Neural cell (in vitro differentiated cells): Measurements from ENCODE around the gene SNX13. TPM values are rescaled to one million over a fixed set of nuclear protein-coding genes. Genes with fewer than 3 reads are reported as not detected.

Experiments
- H2AFZ ChIP-seq: fragments of 200-600, 300-800 bp; sonication (generic), shearing (Covaris generic); 2 replicates; pipeline ENCODE4 v1.6.0; 2014; ENCODE audit warnings: low read depth, mild to moderate bottlenecking, antibody characterized with exemption, low read length, moderate library complexity
- H3F3A ChIP-seq: fragments of 200-600 bp; shearing (Covaris generic); 2 replicates; pipeline ENCODE4 v1.6.1; 2016; ENCODE audit warnings: mild to moderate bottlenecking, moderate library complexity, mixed read lengths, antibody characterized with exemption, low read length; ENCODE audit not compliant: insufficient read depth, poor library complexity, severe bottlenecking
- H3K27ac ChIP-seq: fragments of 200-600, 300-800 bp; sonication (generic), shearing (Covaris generic); 2 replicates; pipeline ENCODE4 v1.5.1; 2014; ENCODE audit warnings: mild to moderate bottlenecking, low read length, moderate library complexity
- H3K27me3 ChIP-seq: fragments of 300-800, 200-600 bp; sonication (generic), shearing (Covaris generic); 2 replicates; pipeline ENCODE4 v1.6.0; 2014; ENCODE audit warnings: mild to moderate bottlenecking, low read depth, low read length, moderate library complexity; ENCODE audit not compliant: insufficient read depth
- H3K36me3 ChIP-seq: fragments of 300-800, 200-600 bp; sonication (generic), shearing (Covaris generic); 2 replicates; pipeline ENCODE4 v1.5.1; 2014; ENCODE audit warnings: mild to moderate bottlenecking, antibody characterized with exemption, low read length, moderate library complexity; ENCODE audit not compliant: insufficient read depth
- H3K4me2 ChIP-seq: fragments of 300-800, 200-600 bp; sonication (generic), shearing (Covaris generic); 2 replicates; pipeline ENCODE4 v1.6.0; 2014; ENCODE audit warnings: mild to moderate bottlenecking, low read length
- H3K4me3 ChIP-seq: fragments of 300-800, 200-600 bp; sonication (generic), shearing (Covaris generic); 2 replicates; pipeline ENCODE4 v1.5.1; 2014; ENCODE audit warnings: mild to moderate bottlenecking, low read length, moderate library complexity
- H3K79me2 ChIP-seq: fragments of 200-600 bp; shearing (Covaris generic); replicated peaks from 2 replicates; pipeline ENCODE4 v1.6.0; 2014; ENCODE audit warnings: mild to moderate bottlenecking, low read length, moderate library complexity; ENCODE audit not compliant: insufficient read depth
- H3K9ac ChIP-seq: fragments of 300-800, 200-600 bp; sonication (generic), shearing (Covaris generic); 2 replicates; pipeline ENCODE4 v1.6.1; 2016; ENCODE audit warnings: mild to moderate bottlenecking, low read length, mixed read lengths
- H3K9me2 ChIP-seq: fragments of 200-600 bp; shearing (Covaris generic); 2 replicates; pipeline ENCODE4 v1.6.1; 2016; ENCODE audit warnings: mild to moderate bottlenecking, low read length, mixed read lengths; ENCODE audit not compliant: insufficient read depth
- H3K9me3 ChIP-seq: fragments of 200-600, 300-800 bp; sonication (generic), shearing (Covaris generic); 2 replicates; pipeline ENCODE4 v1.6.1; 2016; ENCODE audit warnings: mild to moderate bottlenecking, mixed run types, low read length, moderate library complexity, mixed read lengths
- H4K20me1 ChIP-seq: fragments of 200-600 bp; shearing (Covaris generic); 2 replicates; pipeline ENCODE4 v1.6.1; 2016; ENCODE audit warnings: mild to moderate bottlenecking, mixed run types; ENCODE audit not compliant: insufficient read depth
- CTCF ChIP-seq: fragments of 450-650 bp; IDR thresholded peaks from 2 replicates; pipeline ENCODE4 v1.5.1; 2014; ENCODE audit warnings: antibody characterized with exemption, mild to moderate bottlenecking, moderate library complexity; ENCODE audit not compliant: poor library complexity, severe bottlenecking
- EP300 ChIP-seq: fragments of 450-650 bp; conservative IDR thresholded peaks from 2 replicates; pipeline ENCODE4 v1.6.1; 2014; ENCODE audit warnings: antibody characterized with exemption, mild to moderate bottlenecking, moderate library complexity; ENCODE audit not compliant: poor library complexity, severe bottlenecking
- EZH2 ChIP-seq: fragments of 200-600, 300-800 bp; shearing (Covaris generic), sonication (generic); IDR thresholded peaks from 2 replicates; pipeline ENCODE4 v1.6.1; 2014; ENCODE audit warnings: antibody characterized with exemption, low read length, borderline replicate concordance, mild to moderate bottlenecking; ENCODE audit not compliant: insufficient read depth, poor library complexity, severe bottlenecking
- MXI1 ChIP-seq: fragments of 450-650 bp; conservative IDR thresholded peaks from 2 replicates; pipeline ENCODE4 v1.6.1; 2014; ENCODE audit warnings: antibody characterized with exemption, mild to moderate bottlenecking; ENCODE audit not compliant: poor library complexity, severe bottlenecking
- POLR2AphosphoS5 ChIP-seq: IDR thresholded peaks from 2 replicates; pipeline ENCODE4 v1.6.1; 2012
- RAD21 ChIP-seq: fragments of 450-650 bp; conservative IDR thresholded peaks from 2 replicates; pipeline ENCODE4 v1.6.1; 2014; ENCODE audit warnings: antibody characterized with exemption, mild to moderate bottlenecking, moderate library complexity
- REST ChIP-seq: IDR thresholded peaks from 2 replicates; pipeline ENCODE4 v1.6.1; 2012; ENCODE audit warnings: borderline replicate concordance
- SMC3 ChIP-seq: fragments of 450-650 bp; conservative IDR thresholded peaks from 2 replicates; pipeline ENCODE4 v1.6.1; 2014; ENCODE audit warnings: antibody characterized with exemption, mild to moderate bottlenecking, moderate library complexity; ENCODE audit not compliant: poor library complexity
- TAF1 ChIP-seq: IDR thresholded peaks from 2 replicates; pipeline ENCODE4 v1.6.1; 2012; ENCODE audit warnings: low read depth
- polyA plus RNA-seq: library from polyadenylated mRNA; depleted of rRNA; stranded (reverse); fragments of >200 nt; gene quantifications from 2 replicates; pipeline ENCODE4 v1.2.3, GENCODE V29; 2014

Gene SNX13
- polyA plus RNA-seq, 1 donor from 2014 or later, result 50.6 TPM

GRCh38 chr7:17773289-17773626, 167.0 kb downstream of the SNX13 start:
- no peaks in the 10 kb centered on the region for H3K9me2 ChIP-seq
- H3K27ac ChIP-seq, result no peak overlapping the region
- no peaks in the 10 kb centered on the region for H3K27me3 ChIP-seq
- TF ChIP-seq RAD21 (no peak), SMC3 (no peak), CTCF (no peak), TAF1 (no peak), REST (no peak), EZH2 (no peak), EP300 (no peak), MXI1 (no peak), POLR2AphosphoS5 (no peak)
- no peak overlapping the region for H3K9ac ChIP-seq
- no peaks in the 10 kb centered on the region for H3K36me3 ChIP-seq
- H4K20me1 ChIP-seq, result no peaks in the 10 kb centered on the region
- no peaks in the 10 kb centered on the region for H3F3A ChIP-seq
- H3K79me2 ChIP-seq, result no peaks in the 10 kb centered on the region
- H3K4me3 ChIP-seq, result no peak overlapping the region
- H3K9me3 ChIP-seq, result no peaks in the 10 kb centered on the region
- no peak overlapping the region for H2AFZ ChIP-seq
- H3K4me2 ChIP-seq, result no peak overlapping the region

GRCh38 chr7:17772581-17773288, 167.6 kb downstream of the SNX13 start:
- H3K9me3 ChIP-seq, result no peaks in the 10 kb centered on the region
- H3K4me3 ChIP-seq, result no peak overlapping the region
- no peaks in the 10 kb centered on the region for H3F3A ChIP-seq
- H3K27me3 ChIP-seq, result no peaks in the 10 kb centered on the region
- no peak for TF ChIP-seq POLR2AphosphoS5
- TF ChIP-seq EP300, result no peak
- TF ChIP-seq CTCF, result no peak
- TF ChIP-seq RAD21, result no peak
- no peak for TF ChIP-seq SMC3
- H3K36me3 ChIP-seq, result no peaks in the 10 kb centered on the region
- no peaks in the 10 kb centered on the region for H3K9me2 ChIP-seq
- no peaks in the 10 kb centered on the region for H4K20me1 ChIP-seq
- H2AFZ ChIP-seq, result no peak overlapping the region
- no peak overlapping the region for H3K4me2 ChIP-seq
- no peak overlapping the region for H3K9ac ChIP-seq
- no peaks in the 10 kb centered on the region for H3K79me2 ChIP-seq
- H3K27ac ChIP-seq, result no peak overlapping the region
